ENCODE measurements around the gene LRWD1.
"Not testable (repeated sequence)": the region's sequence is repeated elsewhere in the genome, so short reads cannot be mapped to it uniquely, and the experiment has no call there.

Gene LRWD1

DNA sequence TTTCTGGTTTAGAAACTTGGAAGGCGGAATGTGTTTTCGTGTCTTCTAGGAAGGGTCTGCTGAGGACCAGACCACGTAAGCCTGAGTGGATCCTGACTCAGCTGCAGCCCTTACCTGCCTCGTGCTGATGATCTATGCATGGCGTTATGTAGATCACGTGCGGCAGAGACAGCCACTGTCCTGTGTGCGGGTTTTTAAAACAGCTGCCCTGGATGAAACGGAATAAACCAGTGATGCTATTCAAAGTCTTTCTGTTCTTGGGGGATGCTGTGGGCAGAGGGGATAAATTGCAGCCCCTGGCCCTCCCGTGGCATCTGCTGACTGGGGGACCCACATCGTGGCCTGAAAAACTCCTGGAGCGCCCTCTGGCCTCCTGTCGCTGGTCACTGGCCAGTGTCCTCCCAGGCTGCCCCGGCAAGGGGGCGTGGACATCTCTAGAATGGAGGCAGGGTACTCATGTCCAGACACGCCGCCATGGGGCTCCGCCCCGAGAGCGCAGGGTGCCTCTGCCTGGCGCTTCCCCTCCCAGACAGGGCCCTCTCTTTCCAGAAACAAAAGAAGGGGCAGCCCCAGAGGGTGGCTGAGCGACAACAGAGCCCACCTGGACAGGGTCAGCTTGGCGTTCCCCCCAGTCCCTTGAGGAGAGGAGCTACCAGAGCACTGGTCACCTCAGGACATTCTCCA, 13.3 kb upstream of the LRWD1 start:
- no peak for TF ChIP-seq CTCF (IDR thresholded peaks at IDR 0.05; ENCODE audit: low read depth, low read length, missing control alignments)
- no peak for DNase-seq (ENCODE audit: low read depth)
- no peak overlapping the region for H3K4me3 ChIP-seq (ENCODE audit: low read depth, low read length)

DNA sequence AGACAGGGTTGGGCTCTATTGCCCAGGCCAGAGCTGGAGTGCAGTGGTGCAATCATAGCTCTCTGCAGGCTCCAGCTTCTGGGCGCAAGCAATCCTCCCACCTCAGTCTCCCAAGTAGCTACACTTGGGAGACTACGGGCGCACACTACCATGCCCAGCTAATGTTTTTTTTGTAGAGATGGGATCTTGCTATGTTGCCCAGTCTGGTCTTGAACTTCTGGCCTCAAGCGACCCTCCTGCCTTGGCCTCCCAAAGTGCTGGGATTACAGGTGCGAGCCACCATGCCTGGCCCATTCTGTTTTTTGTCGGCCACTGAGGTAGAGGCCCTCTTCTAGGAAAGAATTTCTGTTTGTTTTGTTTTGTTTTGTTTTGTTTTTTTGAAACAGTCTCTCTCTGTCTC, 12.3 kb upstream of the LRWD1 start:
- H3K4me3 ChIP-seq (ENCODE audit: low read depth, low read length), result no peak overlapping the region
- no peak for TF ChIP-seq CTCF (IDR thresholded peaks at IDR 0.05; ENCODE audit: low read depth, low read length, missing control alignments)
- no peak for DNase-seq (ENCODE audit: low read depth)

- DNase-seq (ENCODE audit: low read depth), result no peak
- TF ChIP-seq CTCF (IDR thresholded peaks at IDR 0.05; ENCODE audit: low read depth, low read length, missing control alignments), result no peak
- H3K4me3 ChIP-seq (ENCODE audit: low read depth, low read length), result no peak overlapping the region
Observed at GRCh38 chr7:102453319-102453718, 11.5 kb upstream of the LRWD1 start.

DNA sequence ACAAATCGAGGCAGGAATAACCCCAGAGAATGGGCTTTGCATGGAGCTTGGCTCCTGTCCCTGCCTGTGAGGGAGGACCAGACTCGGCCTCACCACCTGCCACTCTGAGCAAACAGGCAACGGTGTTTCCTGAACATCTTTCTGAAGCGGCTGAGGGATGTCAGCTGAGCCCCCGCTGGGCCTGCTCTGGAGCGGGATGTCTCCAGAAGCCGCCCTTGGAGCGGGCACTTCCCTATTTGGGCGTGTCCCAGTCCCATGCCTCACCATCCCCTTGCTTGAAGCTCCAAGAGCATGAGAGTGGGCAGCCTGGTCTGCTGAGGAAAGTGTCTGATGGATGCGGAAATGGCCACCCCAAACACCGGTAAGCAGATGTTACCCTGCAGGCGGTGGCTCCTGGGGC, 10.3 kb upstream of the LRWD1 start:
- DNase-seq (ENCODE audit: low read depth), result no peak
- no peak for TF ChIP-seq CTCF (IDR thresholded peaks at IDR 0.05; ENCODE audit: low read depth, low read length, missing control alignments)
- H3K4me3 ChIP-seq (ENCODE audit: low read depth, low read length), result no peak overlapping the region

- not testable (repeated sequence) for H3K4me3 ChIP-seq (ENCODE audit: low read depth, low read length); DNase-seq (ENCODE audit: low read depth)
Observed at GRCh38 chr7:102454932-102455331, 9.9 kb upstream of the LRWD1 start.

- DNase-seq (ENCODE audit: low read depth), result no peak
- H3K4me3 ChIP-seq (ENCODE audit: low read depth, low read length), result no peak overlapping the region
- no peak for TF ChIP-seq CTCF (IDR thresholded peaks at IDR 0.05; ENCODE audit: low read depth, low read length, missing control alignments)
Observed at GRCh38 chr7:102455596-102455995, 9.2 kb upstream of the LRWD1 start.

- no peak overlapping the region for H3K4me3 ChIP-seq (ENCODE audit: low read depth, low read length)
- no peak for DNase-seq (ENCODE audit: low read depth)
- TF ChIP-seq CTCF (IDR thresholded peaks at IDR 0.05; ENCODE audit: low read depth, low read length, missing control alignments), result no peak
Observed at GRCh38 chr7:102456327-102456726, 8.5 kb upstream of the LRWD1 start.

All from GM12864 (cell line).